BJ (cell line): ENCODE measurements around the gene MYH10. TPM values are rescaled to one million over a fixed set of nuclear protein-coding genes. Genes with fewer than 3 reads are reported as not detected.

Experiments used
- CTCF ChIA-PET: fragments of 350-600 bp; formaldehyde crosslinking; extraction: SDS; loops from one replicate; lab custom pipeline; 2021; ENCODE audit warnings: antibody characterized with exemption, inconsistent platforms; lab: Yijun Ruan, JAX
- POLR2A ChIA-PET: fragments of 300-600 bp; sonication (Branson Sonifier 250); formaldehyde crosslinking; extraction: SDS; loops from one replicate; lab custom pipeline; 2021; ENCODE audit warnings: antibody characterized with exemption; lab: Charles Lee
- DNase-seq: peaks from one replicate; pipeline ENCODE4 v3.0.0-alpha.2; 2011; ENCODE audit warnings: low read depth
- H3K27me3 ChIP-seq: 2 replicates; pipeline ENCODE4 v1.6.0; 2011; ENCODE audit warnings: low read length; ENCODE audit not compliant: control insufficient read depth, insufficient read depth
- H3K36me3 ChIP-seq: 2 replicates; pipeline ENCODE4 v1.5.1; 2011; ENCODE audit warnings: low read length; ENCODE audit not compliant: control insufficient read depth, insufficient read depth
- H3K4me3 ChIP-seq: 2 replicates; pipeline ENCODE4 v1.5.1; 2011; ENCODE audit warnings: low read depth, mild to moderate bottlenecking, control low read depth, low read length
- polyA plus RNA-seq: library from polyadenylated mRNA; depleted of rRNA; stranded (reverse); fragments of >200 nt; gene quantifications from 2 replicates; pipeline ENCODE4 v1.2.3, GENCODE V29; 2011
- TF ChIP-seq, protein P1 (sequence below): IDR thresholded peaks from 2 replicates; pipeline ENCODE4 v1.5.1; 2011; ENCODE audit warnings: low read depth, mild to moderate bottlenecking, control low read depth, inconsistent platforms, low read length, moderate library complexity; ENCODE audit not compliant: insufficient read depth

The MYH10 gene
- polyA plus RNA-seq, 1 experiment = 62.1 TPM

DNA sequence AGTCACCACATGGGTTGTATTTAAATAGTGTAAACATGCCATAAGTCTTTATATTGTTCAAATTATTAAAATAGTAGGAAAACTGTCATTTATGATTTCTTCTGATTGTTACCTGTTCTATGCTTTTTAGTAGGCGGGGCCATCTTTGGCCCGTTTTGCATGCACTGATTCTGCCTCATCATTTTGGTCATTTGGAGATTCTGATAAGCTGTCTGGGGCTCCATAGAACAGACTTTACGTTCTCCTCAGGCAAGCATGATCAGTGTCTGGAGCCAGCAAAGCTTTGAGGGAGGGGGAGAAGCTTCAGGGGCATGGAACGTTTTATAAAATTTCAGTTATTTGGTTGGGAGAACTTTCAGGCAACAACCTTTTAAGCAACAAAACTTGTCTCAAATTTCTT lies 186.0 kb downstream of the MYH10 start:
- Histone ChIP-seq H3K36me3 (peaks cover 15% of the 10 kb centered on the region), H3K27me3 (no peaks in the 10 kb centered on the region), H3K4me3 (no peak overlapping the region)
- POLR2A ChIA-PET = no interaction called here
- TF ChIP-seq, protein P1, sequence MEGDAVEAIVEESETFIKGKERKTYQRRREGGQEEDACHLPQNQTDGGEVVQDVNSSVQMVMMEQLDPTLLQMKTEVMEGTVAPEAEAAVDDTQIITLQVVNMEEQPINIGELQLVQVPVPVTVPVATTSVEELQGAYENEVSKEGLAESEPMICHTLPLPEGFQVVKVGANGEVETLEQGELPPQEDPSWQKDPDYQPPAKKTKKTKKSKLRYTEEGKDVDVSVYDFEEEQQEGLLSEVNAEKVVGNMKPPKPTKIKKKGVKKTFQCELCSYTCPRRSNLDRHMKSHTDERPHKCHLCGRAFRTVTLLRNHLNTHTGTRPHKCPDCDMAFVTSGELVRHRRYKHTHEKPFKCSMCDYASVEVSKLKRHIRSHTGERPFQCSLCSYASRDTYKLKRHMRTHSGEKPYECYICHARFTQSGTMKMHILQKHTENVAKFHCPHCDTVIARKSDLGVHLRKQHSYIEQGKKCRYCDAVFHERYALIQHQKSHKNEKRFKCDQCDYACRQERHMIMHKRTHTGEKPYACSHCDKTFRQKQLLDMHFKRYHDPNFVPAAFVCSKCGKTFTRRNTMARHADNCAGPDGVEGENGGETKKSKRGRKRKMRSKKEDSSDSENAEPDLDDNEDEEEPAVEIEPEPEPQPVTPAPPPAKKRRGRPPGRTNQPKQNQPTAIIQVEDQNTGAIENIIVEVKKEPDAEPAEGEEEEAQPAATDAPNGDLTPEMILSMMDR = no peak
- no peak for DNase-seq
- CTCF ChIA-PET = no interaction called here

DNA sequence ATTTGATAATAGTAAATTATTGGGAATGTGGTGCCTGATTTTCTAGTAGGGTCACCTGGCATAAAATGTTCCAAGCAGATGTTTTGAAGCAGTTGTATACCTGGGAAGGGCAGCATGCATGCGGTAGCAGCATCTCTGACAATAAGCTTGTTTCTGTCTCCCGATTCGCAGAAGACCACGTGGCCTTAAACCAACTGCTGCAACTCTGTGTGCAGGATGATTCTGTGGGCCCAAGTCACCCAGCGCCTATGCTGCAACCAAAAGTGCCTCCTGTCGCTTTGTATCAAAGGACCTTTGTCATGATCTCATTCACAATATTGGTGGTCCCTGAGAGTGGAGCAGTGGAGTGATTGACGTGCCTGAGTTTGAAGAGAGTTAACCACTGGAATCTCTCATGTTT lies 186.8 kb downstream of the MYH10 start:
- Histone ChIP-seq H3K4me3 (no peak overlapping the region), H3K27me3 (no peaks in the 10 kb centered on the region), H3K36me3 (peaks cover 12% of the 10 kb centered on the region)
- ChIA-PET CTCF (no interaction called here), POLR2A (no interaction called here)
- TF ChIP-seq, protein P1 = no peak
- DNase-seq = no peak

DNA sequence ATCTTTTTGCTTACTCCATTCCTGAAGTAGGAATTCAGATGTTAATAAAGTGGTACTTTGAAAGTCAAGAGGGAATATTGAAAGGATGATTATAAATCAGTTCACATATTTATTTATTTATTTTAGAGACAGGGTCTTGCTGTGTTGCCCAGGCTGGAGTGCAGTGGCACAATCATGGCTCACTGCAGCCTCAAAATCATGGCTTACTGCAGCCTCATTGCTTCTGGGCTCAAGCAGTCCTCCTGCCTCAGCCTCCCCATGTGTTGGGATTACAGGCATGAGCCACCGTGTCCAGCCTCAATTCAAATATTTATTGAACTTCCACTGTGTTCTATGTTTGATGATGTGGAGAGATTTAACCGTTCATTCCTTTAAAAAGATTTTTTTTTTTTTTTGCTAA lies 188.2 kb downstream of the MYH10 start:
- peaks cover 9% of the 10 kb centered on the region for H3K36me3 ChIP-seq
- no peaks in the 10 kb centered on the region for H3K27me3 ChIP-seq
- no peak overlapping the region for H3K4me3 ChIP-seq
- ChIA-PET POLR2A (no interaction called here), CTCF (no interaction called here)
- no peak for DNase-seq
- TF ChIP-seq, protein P1 = no peak

DNA sequence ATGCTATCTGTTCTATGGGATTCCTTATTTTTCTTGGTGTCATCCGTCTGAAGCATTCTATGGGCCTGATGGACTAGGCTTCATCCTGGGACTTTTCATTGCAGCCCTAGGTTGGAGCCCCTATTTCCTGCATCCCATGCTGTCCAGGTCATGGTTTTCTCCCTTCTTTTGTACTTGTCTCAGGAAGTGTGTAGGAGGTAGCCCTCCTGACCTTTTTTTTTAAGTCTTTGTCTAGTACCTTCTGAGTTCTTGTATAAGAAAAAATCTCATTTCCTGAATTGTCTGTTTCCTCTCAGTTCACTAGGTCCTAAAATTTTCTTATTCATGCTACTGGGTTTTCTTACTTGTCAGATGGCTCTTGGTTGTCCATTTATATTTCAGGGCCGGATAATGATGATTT lies 188.8 kb downstream of the MYH10 start:
- POLR2A ChIA-PET = no interaction called here

DNA sequence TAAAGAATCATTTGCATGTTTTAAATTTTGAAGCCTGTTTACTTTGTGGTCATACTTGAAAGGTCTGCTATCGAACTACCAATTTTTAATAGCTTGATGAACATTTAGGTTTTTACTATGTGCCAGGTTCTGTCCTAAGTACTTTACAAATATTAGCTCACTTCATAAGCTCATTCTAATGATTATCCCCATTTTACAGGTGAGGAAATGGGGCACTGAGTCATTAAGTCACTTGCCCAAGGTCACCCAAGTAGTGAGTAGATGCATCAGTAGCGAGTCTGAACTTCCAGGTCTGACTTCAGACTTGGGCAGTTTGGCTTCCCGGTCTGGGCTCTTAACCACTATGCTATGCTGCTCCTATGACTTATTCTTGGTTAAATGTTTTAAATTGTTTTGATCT lies 190.8 kb downstream of the MYH10 start:
- DNase-seq = no peak
- POLR2A ChIA-PET = no interaction called here
- CTCF ChIA-PET = no interaction called here
- TF ChIP-seq, protein P1 = no peak
- H3K36me3 ChIP-seq = peaks cover 7% of the 10 kb centered on the region
- no peak overlapping the region for H3K4me3 ChIP-seq
- no peaks in the 10 kb centered on the region for H3K27me3 ChIP-seq

More for the DNA sequence above, 188.8 kb downstream of the MYH10 start:
- no peak for DNase-seq
- TF ChIP-seq, protein P1 = no peak
- no peak overlapping the region for H3K4me3 ChIP-seq
- peaks cover 8% of the 10 kb centered on the region for H3K36me3 ChIP-seq
- CTCF ChIA-PET = no interaction called here
- H3K27me3 ChIP-seq = no peaks in the 10 kb centered on the region
